IMR-90 (cell line): Measurements from ENCODE around the gene MAN2A2. TPM values are rescaled to one million over a fixed set of nuclear protein-coding genes. Genes with fewer than 3 reads are reported as not detected.

Experiments used
- ATAC-seq: fragments of 200-7000 bp; cut with Tn5 transposase; 2 replicates; pipeline ENCODE4 v1.9.1; 2020; ENCODE audit warnings: low read depth, mild to moderate bottlenecking, moderate library complexity
- BruUV-seq: library from RNA; stranded (reverse); fragments of 400-500 nt; replicated peaks from 2 replicates; lab custom pipeline; 2021; lab: Mats Ljungman, UMichigan
- CTCF ChIA-PET: fragments of 300-600 bp; formaldehyde crosslinking; extraction: SDS; loops from one replicate; lab custom pipeline; 2021; ENCODE audit warnings: antibody characterized with exemption; lab: Yijun Ruan, JAX
- POLR2A ChIA-PET: fragments of 300-600 bp; sonication (Branson Sonifier 250); formaldehyde crosslinking; loops from one replicate; lab custom pipeline; 2022; ENCODE audit warnings: antibody characterized with exemption; ENCODE audit not compliant: unreplicated experiment; lab: Charles Lee
- DNase-seq: peaks from one replicate; pipeline ENCODE4 v3.0.0; 2013
- H2AFZ ChIP-seq: replicated peaks from 2 replicates; pipeline ENCODE3; 2013; ENCODE audit warnings: low read length, mild to moderate bottlenecking; ENCODE audit not compliant: poor library complexity
- H2AK5ac ChIP-seq: 2 replicates; pipeline ENCODE4 v1.6.1; 2013; ENCODE audit warnings: low read depth, low read length, inconsistent platforms
- H2AK9ac ChIP-seq: replicated peaks from 2 replicates; pipeline ENCODE3; 2013; ENCODE audit warnings: mild to moderate bottlenecking, low read depth, low read length, moderate library complexity; ENCODE audit not compliant: poor library complexity
- H2BK120ac ChIP-seq: 2 replicates; pipeline ENCODE4 v1.6.1; 2013; ENCODE audit warnings: low read depth, low read length, inconsistent platforms
- H2BK15ac ChIP-seq: 3 replicates; pipeline ENCODE4 v1.6.1; 2013; ENCODE audit warnings: low read depth, low read length, inconsistent platforms
- H2BK20ac ChIP-seq: 2 replicates; pipeline ENCODE4 v1.6.1; 2013; ENCODE audit warnings: low read depth, mild to moderate bottlenecking, inconsistent platforms, low read length, moderate library complexity
- H2BK5ac ChIP-seq: 2 replicates; pipeline ENCODE4 v1.6.1; 2013; ENCODE audit warnings: mild to moderate bottlenecking, low read depth, low read length, inconsistent platforms; ENCODE audit not compliant: poor library complexity, severe bottlenecking
- H3K14ac ChIP-seq: replicated peaks from 2 replicates; pipeline ENCODE4 v1.6.1; 2013; ENCODE audit warnings: low read depth, low read length, inconsistent platforms
- H3K18ac ChIP-seq: 2 replicates; pipeline ENCODE4 v1.6.1; 2013; ENCODE audit warnings: low read depth, low read length, control low read depth
- H3K23ac ChIP-seq: 2 replicates; pipeline ENCODE4 v1.6.1; 2013; ENCODE audit warnings: low read depth, low read length, inconsistent platforms
- H3K27ac ChIP-seq: 2 replicates; pipeline ENCODE4 v1.5.1; 2013; ENCODE audit warnings: mild to moderate bottlenecking, control low read depth, low read length; ENCODE audit not compliant: insufficient read depth
- H3K27me3 ChIP-seq: 2 replicates; pipeline ENCODE4 v1.6.1; 2013; ENCODE audit warnings: low read length; ENCODE audit not compliant: control insufficient read depth, insufficient read depth
- H3K36me3 ChIP-seq: 2 replicates; pipeline ENCODE4 v1.6.1; 2013; ENCODE audit warnings: low read length, mixed read lengths; ENCODE audit not compliant: control insufficient read depth, insufficient read depth
- H3K4ac ChIP-seq: 2 replicates; pipeline ENCODE4 v1.6.1; 2013; ENCODE audit warnings: low read depth, low read length, inconsistent platforms
- H3K4me1 ChIP-seq: 2 replicates; pipeline ENCODE4 v1.6.1; 2013; ENCODE audit warnings: low read length, mixed read lengths; ENCODE audit not compliant: control insufficient read depth, insufficient read depth
- H3K4me2 ChIP-seq: 2 replicates; pipeline ENCODE4 v1.6.1; 2013; ENCODE audit warnings: low read depth, mild to moderate bottlenecking, control low read depth, low read length, moderate library complexity
- H3K4me3 ChIP-seq: 2 replicates; pipeline ENCODE4 v1.5.1; 2013; ENCODE audit warnings: low read depth, mild to moderate bottlenecking, control low read depth, low read length, moderate library complexity; ENCODE audit not compliant: insufficient read depth
- H3K56ac ChIP-seq: 2 replicates; pipeline ENCODE4 v1.6.1; 2013; ENCODE audit warnings: low read length, inconsistent platforms; ENCODE audit not compliant: insufficient read depth; ENCODE audit errors: extremely low read depth
- H3K79me1 ChIP-seq, 2 experiments: 2 replicates each; pipeline ENCODE4 v1.6.1; 2013; ENCODE audit warnings: low read length in 2 of 2, inconsistent platforms in 1 of 2, low read depth in 1 of 2
- H3K9ac ChIP-seq: 2 replicates; pipeline ENCODE4 v1.6.1; 2013; ENCODE audit warnings: low read depth, low read length, control low read depth
- H3K9me1 ChIP-seq: 2 replicates; pipeline ENCODE4 v1.6.1; 2013; ENCODE audit warnings: low read length, inconsistent platforms; ENCODE audit not compliant: insufficient read depth
- H3K9me3 ChIP-seq: 2 replicates; pipeline ENCODE4 v1.6.1; 2013; ENCODE audit warnings: low read length; ENCODE audit not compliant: control insufficient read depth, insufficient read depth
- H4K20me1 ChIP-seq: 2 replicates; pipeline ENCODE4 v1.6.1; 2013; ENCODE audit warnings: low read length, inconsistent platforms; ENCODE audit not compliant: insufficient read depth
- H4K5ac ChIP-seq: 2 replicates; pipeline ENCODE4 v1.6.1; 2013; ENCODE audit warnings: mild to moderate bottlenecking, low read depth, low read length, control low read depth
- H4K8ac ChIP-seq, 2 experiments: 2 replicates each; pipeline ENCODE4 v1.6.1; 2013; ENCODE audit warnings: low read depth in 2 of 2, low read length in 2 of 2, control low read depth in 1 of 2, inconsistent platforms in 1 of 2
- H4K91ac ChIP-seq: 2 replicates; pipeline ENCODE4 v1.6.1; 2013; ENCODE audit warnings: low read depth, low read length, inconsistent platforms; ENCODE audit not compliant: insufficient read depth
- CHD1 ChIP-seq: IDR thresholded peaks from 2 replicates; pipeline ENCODE4 v1.6.1; 2012; ENCODE audit warnings: low read depth, low read length, improper control_type of control experiment
- CTCF ChIP-seq: conservative IDR thresholded peaks from 2 replicates; pipeline ENCODE4 v1.5.1; 2012; ENCODE audit warnings: mild to moderate bottlenecking, low read depth, low read length, improper control_type of control experiment
- ELK1 ChIP-seq: fragments of 150-350 bp; IDR thresholded peaks from 2 replicates; pipeline ENCODE4 v1.6.1; 2016; ENCODE audit warnings: low read depth, mild to moderate bottlenecking, low read length, moderate library complexity, borderline replicate concordance
- FOS ChIP-seq: fragments of 150-350 bp; IDR thresholded peaks from 2 replicates; pipeline ENCODE4 v1.6.1; 2016; ENCODE audit warnings: low read depth, low read length
- MAFK ChIP-seq: IDR thresholded peaks from 2 replicates; pipeline ENCODE4 v1.6.1; 2012; ENCODE audit warnings: low read depth, low read length, improper control_type of control experiment
- POLR2A ChIP-seq: IDR thresholded peaks from 2 replicates; pipeline ENCODE4 v1.6.1; 2012; ENCODE audit warnings: mild to moderate bottlenecking, low read depth, low read length
- WGBS, 2 experiments: methylation state at CpG; one replicate each; pipeline versions ENCODE4 v1.1.5 to v1.1.7; 2013; ENCODE audit warnings: missing lambda C conversion rate in 2 of 2; ENCODE audit not compliant: insufficient read length in 1 of 2; ENCODE audit errors: extremely low coverage in 2 of 2; 5-methylcytosine and 5-hydroxymethylcytosine counted together
- dilution Hi-C: fragments of 300-500 bp; cut with HindIII; formaldehyde crosslinking; loops from one replicate; pipeline ENCODE4 v1.14.3; 2018; ENCODE audit warnings: low sequenced_read_pairs; ENCODE audit not compliant: unreplicated experiment
- in situ Hi-C: fragments of 300-500 bp; cut with MboI; formaldehyde crosslinking; loops from 3 replicates; pipeline ENCODE4 v1.14.3; 2019; ENCODE audit warnings: low sequenced_read_pairs, inconsistent platforms, mixed read lengths
- intact Hi-C: fragments of 100-400 bp; cut with micrococcal nuclease; formaldehyde crosslinking; loops from 2 replicates; pipeline ENCODE4 v1.10.0; 2022
- polyA plus RNA-seq, 3 experiments: library from polyadenylated mRNA; depleted of rRNA; stranded (reverse); fragments of >200 nt; gene quantifications; 2 replicates each; pipeline ENCODE4 v1.2.3, GENCODE V29; 2012; ENCODE audit warnings: low replicate concordance in 1 of 3
- total RNA-seq: library from RNA; depleted of rRNA; stranded (reverse); fragments of >200 nt; gene quantifications from 2 replicates; pipeline ENCODE4 v1.2.3, GENCODE V29; 2012

MAN2A2 gene
- total and polyA plus RNA-seq, 2 of the 4 experiments (the other 2 are of a cell fraction) = 3.4 to 52.5 TPM

- no peak for TF ChIP-seq FOS
Measured at GRCh38 chr15:90881181-90881977, 21.7 kb upstream of the MAN2A2 start (continued).

- H2BK5ac ChIP-seq = no peak overlapping the region
- dilution Hi-C loops = no loop called here
- H3K56ac ChIP-seq = no peak overlapping the region
- H4K91ac ChIP-seq = no peak overlapping the region
- no peak overlapping the region for H3K4me3 ChIP-seq
- ATAC-seq (no peak), DNase-seq (no peak)
- no peak overlapping the region for H3K18ac ChIP-seq
- no peak overlapping the region for H2AK5ac ChIP-seq
- TF ChIP-seq CHD1 (no peak), ELK1 (no peak), POLR2A (no peak), CTCF (no peak), MAFK (no peak), FOS (no peak)
- H3K27me3 ChIP-seq = no peaks in the 10 kb centered on the region
- no peaks in the 10 kb centered on the region for H4K20me1 ChIP-seq
- no peak overlapping the region for H2BK120ac ChIP-seq
- no peak overlapping the region for H3K9ac ChIP-seq
- H3K79me1 ChIP-seq = peaks cover 9 to 20% of the 10 kb centered on the region in 2 experiments; a peak in 3 of 4 replicates
- H2AFZ ChIP-seq = no peak overlapping the region
- POLR2A ChIA-PET = no interaction called here
- peaks cover 16% of the 10 kb centered on the region for H3K4me1 ChIP-seq
- H3K9me3 ChIP-seq = no peaks in the 10 kb centered on the region
- no peak overlapping the region for H3K4me2 ChIP-seq
- no peak overlapping the region for H3K4ac ChIP-seq
- H2BK20ac ChIP-seq = no peak overlapping the region
- H2AK9ac ChIP-seq = no peak overlapping the region
- WGBS, 2 experiments = no CpG with 5 or more reads among the region's 19 CpGs
- CTCF ChIA-PET = no interaction called here
- no TSS peak for BruUV-seq
- no peak overlapping the region for H3K14ac ChIP-seq
- no peak overlapping the region for H3K27ac ChIP-seq
- no peak overlapping the region for H3K23ac ChIP-seq
- no peaks in the 10 kb centered on the region for H3K9me1 ChIP-seq
- intact Hi-C loops = no loop called here
- no peak overlapping the region for H2BK15ac ChIP-seq
- peaks cover 46% of the 10 kb centered on the region for H3K36me3 ChIP-seq
- no peak overlapping the region for H4K8ac ChIP-seq
- H4K5ac ChIP-seq = no peak overlapping the region
- in situ Hi-C loops = loop anchor here (10.0 to 25.0 kb wide), 2 partner anchors 387 to 570 kb away; no protein-coding TSS in a partner anchor
Measured at GRCh38 chr15:90881978-90882721, 21.0 kb upstream of the MAN2A2 start.
